ENCODE data around the gene ABCC11. TPM values are rescaled to one million over a fixed set of nuclear protein-coding genes. Genes with fewer than 3 reads are reported as not detected.
A peak's percentile ranks its signal among the peaks of the same experiment; 100 is the strongest.

The ABCC11 gene
- total and polyA plus RNA-seq, 2 of the 13 experiments (the other 11 are each of a cell fraction or from before 2014, with no cell fraction given) = 1.0 to 1.4 TPM

DNA sequence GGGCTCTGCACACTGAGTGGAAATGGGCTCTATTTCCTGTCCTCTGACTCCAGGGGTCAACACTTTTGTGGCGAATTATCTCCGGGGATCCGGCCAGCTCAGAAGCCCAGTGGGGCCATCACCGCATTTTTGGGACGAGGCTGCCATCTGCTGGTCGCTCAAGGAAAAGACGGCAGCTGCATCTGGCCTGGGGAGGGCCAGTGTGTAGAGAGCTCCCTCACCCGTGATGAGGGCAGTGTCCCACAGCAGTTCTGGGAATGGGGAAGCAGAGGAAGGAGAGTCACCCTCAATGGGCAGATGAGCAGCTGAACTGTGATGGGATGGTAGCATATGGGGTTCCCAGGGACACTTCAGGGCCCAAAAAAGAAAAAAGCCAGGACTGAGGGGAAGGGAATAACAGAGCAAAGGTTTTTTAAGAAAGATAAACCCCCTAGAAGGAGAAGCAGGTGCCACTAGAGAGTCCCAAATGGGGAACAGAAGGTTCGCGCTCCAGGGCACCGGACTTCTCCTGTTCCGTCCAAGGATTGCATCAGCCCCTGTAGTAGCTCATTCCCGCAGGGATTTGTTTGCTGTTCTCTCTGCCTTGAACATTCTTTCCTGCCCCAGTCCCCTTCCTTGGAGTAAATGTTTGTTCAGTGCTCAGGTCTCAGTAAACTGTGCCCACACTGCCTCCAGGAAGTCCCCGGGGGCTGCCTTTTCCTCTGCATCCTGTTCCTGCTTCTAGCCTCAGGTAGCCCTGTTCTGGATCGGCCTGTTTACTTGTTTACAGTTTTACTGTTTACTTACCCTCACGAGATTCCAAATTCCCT is 82.2 kb downstream of the ABCC11 start (continued):
- TF ChIP-seq, protein P1, sequence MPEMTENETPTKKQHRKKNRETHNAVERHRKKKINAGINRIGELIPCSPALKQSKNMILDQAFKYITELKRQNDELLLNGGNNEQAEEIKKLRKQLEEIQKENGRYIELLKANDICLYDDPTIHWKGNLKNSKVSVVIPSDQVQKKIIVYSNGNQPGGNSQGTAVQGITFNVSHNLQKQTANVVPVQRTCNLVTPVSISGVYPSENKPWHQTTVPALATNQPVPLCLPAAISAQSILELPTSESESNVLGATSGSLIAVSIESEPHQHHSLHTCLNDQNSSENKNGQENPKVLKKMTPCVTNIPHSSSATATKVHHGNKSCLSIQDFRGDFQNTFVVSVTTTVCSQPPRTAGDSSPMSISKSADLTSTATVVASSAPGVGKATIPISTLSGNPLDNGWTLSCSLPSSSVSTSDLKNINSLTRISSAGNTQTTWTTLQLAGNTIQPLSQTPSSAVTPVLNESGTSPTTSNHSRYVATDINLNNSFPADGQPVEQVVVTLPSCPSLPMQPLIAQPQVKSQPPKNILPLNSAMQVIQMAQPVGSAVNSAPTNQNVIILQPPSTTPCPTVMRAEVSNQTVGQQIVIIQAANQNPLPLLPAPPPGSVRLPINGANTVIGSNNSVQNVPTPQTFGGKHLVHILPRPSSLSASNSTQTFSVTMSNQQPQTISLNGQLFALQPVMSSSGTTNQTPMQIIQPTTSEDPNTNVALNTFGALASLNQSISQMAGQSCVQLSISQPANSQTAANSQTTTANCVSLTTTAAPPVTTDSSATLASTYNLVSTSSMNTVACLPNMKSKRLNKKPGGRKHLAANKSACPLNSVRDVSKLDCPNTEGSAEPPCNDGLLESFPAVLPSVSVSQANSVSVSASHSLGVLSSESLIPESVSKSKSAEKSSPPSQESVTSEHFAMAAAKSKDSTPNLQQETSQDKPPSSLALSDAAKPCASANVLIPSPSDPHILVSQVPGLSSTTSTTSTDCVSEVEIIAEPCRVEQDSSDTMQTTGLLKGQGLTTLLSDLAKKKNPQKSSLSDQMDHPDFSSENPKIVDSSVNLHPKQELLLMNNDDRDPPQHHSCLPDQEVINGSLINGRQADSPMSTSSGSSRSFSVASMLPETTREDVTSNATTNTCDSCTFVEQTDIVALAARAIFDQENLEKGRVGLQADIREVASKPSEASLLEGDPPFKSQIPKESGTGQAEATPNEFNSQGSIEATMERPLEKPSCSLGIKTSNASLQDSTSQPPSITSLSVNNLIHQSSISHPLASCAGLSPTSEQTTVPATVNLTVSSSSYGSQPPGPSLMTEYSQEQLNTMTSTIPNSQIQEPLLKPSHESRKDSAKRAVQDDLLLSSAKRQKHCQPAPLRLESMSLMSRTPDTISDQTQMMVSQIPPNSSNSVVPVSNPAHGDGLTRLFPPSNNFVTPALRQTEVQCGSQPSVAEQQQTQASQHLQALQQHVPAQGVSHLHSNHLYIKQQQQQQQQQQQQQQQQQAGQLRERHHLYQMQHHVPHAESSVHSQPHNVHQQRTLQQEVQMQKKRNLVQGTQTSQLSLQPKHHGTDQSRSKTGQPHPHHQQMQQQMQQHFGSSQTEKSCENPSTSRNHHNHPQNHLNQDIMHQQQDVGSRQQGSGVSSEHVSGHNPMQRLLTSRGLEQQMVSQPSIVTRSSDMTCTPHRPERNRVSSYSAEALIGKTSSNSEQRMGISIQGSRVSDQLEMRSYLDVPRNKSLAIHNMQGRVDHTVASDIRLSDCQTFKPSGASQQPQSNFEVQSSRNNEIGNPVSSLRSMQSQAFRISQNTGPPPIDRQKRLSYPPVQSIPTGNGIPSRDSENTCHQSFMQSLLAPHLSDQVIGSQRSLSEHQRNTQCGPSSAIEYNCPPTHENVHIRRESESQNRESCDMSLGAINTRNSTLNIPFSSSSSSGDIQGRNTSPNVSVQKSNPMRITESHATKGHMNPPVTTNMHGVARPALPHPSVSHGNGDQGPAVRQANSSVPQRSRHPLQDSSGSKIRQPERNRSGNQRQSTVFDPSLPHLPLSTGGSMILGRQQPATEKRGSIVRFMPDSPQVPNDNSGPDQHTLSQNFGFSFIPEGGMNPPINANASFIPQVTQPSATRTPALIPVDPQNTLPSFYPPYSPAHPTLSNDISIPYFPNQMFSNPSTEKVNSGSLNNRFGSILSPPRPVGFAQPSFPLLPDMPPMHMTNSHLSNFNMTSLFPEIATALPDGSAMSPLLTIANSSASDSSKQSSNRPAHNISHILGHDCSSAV (CRISPR knock-in tag; IDR thresholded peaks at IDR 0.05; ENCODE audit: borderline replicate concordance) = no peak
- TF ChIP-seq ZNF34 (CRISPR knock-in tag; IDR thresholded peaks at IDR 0.05; ENCODE audit: borderline replicate concordance) (peak; percentile 66; the same call in 1 of the 2 replicates), RBFOX2 (IDR thresholded peaks at IDR 0.05; ENCODE audit: low read depth, low read length) (no peak), TBP (CRISPR knock-in tag; IDR thresholded peaks at IDR 0.05) (no peak)
- TF ChIP-seq, protein P2, sequence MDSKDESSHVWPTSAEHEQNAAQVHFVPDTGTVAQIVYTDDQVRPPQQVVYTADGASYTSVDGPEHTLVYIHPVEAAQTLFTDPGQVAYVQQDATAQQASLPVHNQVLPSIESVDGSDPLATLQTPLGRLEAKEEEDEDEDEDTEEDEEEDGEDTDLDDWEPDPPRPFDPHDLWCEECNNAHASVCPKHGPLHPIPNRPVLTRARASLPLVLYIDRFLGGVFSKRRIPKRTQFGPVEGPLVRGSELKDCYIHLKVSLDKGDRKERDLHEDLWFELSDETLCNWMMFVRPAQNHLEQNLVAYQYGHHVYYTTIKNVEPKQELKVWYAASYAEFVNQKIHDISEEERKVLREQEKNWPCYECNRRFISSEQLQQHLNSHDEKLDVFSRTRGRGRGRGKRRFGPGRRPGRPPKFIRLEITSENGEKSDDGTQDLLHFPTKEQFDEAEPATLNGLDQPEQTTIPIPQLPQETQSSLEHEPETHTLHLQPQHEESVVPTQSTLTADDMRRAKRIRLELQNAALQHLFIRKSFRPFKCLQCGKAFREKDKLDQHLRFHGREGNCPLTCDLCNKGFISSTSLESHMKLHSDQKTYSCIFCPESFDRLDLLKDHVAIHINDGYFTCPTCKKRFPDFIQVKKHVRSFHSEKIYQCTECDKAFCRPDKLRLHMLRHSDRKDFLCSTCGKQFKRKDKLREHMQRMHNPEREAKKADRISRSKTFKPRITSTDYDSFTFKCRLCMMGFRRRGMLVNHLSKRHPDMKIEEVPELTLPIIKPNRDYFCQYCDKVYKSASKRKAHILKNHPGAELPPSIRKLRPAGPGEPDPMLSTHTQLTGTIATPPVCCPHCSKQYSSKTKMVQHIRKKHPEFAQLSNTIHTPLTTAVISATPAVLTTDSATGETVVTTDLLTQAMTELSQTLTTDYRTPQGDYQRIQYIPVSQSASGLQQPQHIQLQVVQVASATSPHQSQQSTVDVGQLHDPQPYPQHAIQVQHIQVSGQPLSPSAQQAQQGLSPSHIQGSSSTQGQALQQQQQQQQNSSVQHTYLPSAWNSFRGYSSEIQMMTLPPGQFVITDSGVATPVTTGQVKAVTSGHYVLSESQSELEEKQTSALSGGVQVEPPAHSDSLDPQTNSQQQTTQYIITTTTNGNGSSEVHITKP (CRISPR knock-in tag; IDR thresholded peaks at IDR 0.05; ENCODE audit: low read depth) = peak; percentile 68
- TF ChIP-seq, protein P3, sequence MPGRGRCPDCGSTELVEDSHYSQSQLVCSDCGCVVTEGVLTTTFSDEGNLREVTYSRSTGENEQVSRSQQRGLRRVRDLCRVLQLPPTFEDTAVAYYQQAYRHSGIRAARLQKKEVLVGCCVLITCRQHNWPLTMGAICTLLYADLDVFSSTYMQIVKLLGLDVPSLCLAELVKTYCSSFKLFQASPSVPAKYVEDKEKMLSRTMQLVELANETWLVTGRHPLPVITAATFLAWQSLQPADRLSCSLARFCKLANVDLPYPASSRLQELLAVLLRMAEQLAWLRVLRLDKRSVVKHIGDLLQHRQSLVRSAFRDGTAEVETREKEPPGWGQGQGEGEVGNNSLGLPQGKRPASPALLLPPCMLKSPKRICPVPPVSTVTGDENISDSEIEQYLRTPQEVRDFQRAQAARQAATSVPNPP (CRISPR knock-in tag; IDR thresholded peaks at IDR 0.05) = peak; percentile 71; the same call in 1 of the 2 replicates
- TF ChIP-seq, protein P4, sequence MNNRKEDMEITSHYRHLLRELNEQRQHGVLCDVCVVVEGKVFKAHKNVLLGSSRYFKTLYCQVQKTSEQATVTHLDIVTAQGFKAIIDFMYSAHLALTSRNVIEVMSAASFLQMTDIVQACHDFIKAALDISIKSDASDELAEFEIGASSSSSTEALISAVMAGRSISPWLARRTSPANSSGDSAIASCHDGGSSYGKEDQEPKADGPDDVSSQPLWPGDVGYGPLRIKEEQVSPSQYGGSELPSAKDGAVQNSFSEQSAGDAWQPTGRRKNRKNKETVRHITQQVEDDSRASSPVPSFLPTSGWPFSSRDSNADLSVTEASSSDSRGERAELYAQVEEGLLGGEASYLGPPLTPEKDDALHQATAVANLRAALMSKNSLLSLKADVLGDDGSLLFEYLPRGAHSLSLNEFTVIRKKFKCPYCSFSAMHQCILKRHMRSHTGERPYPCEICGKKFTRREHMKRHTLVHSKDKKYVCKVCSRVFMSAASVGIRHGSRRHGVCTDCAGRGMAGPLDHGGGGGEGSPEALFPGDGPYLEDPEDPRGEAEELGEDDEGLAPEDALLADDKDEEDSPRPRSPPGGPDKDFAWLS (CRISPR knock-in tag; IDR thresholded peaks at IDR 0.05; ENCODE audit: borderline replicate concordance) = no peak
- TF ChIP-seq, protein P5, sequence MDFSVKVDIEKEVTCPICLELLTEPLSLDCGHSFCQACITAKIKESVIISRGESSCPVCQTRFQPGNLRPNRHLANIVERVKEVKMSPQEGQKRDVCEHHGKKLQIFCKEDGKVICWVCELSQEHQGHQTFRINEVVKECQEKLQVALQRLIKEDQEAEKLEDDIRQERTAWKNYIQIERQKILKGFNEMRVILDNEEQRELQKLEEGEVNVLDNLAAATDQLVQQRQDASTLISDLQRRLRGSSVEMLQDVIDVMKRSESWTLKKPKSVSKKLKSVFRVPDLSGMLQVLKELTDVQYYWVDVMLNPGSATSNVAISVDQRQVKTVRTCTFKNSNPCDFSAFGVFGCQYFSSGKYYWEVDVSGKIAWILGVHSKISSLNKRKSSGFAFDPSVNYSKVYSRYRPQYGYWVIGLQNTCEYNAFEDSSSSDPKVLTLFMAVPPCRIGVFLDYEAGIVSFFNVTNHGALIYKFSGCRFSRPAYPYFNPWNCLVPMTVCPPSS (IDR thresholded peaks at IDR 0.05) = no peak

Data from HepG2 (cell line).